T-helper 1 cell (primary cell): ENCODE results near the gene VPS36.
"Not testable (repeated sequence)": the region's sequence is repeated elsewhere in the genome, so short reads cannot be mapped to it uniquely, and the experiment has no call there.

ENCODE experiments used
- DNase-seq, 5 donors: peaks; one replicate each; pipeline ENCODE4 v3.0.0-alpha.2; 2012 to 2020
- total RNA-seq, 4 donors: gene quantifications; one replicate each; lab custom pipeline; 2026; lab: John Stamatoyannopoulos, UW

VPS36 gene, protein sequence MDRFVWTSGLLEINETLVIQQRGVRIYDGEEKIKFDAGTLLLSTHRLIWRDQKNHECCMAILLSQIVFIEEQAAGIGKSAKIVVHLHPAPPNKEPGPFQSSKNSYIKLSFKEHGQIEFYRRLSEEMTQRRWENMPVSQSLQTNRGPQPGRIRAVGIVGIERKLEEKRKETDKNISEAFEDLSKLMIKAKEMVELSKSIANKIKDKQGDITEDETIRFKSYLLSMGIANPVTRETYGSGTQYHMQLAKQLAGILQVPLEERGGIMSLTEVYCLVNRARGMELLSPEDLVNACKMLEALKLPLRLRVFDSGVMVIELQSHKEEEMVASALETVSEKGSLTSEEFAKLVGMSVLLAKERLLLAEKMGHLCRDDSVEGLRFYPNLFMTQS
- 34.7 to 68.5 (median 56.8) reads per million in 4 donors for total RNA-seq

GRCh38 chr13:52450012-52450792 lies at the start of gene VPS36:
Gene VPS36 (minus strand): TSS chr13:52450634. CDS start chr13:52450594, 40 bp downstream.
- DNase-seq = peak; percentile 87 to 94 (median 91)

DNA sequence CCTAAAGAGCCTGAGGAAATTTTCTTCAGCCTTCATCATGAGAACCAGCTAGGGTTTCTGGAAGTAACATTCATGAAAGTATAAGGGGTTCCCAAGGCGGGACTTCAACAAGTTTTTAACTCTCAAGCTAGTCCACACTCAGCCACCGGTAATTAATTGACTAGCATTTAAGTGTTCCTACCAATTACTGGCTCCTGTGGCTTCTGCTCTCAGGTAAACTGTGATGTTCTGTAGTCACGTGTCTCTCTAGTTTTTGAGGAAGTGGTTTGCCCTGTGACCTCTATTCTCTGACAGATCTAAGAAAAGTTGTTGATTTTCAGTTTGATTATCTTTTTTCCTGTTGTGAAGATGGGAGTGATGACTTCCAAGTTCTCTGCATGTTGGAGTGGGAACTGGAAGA lies 47.5 kb upstream of the VPS36 start:
- DNase-seq = not testable (repeated sequence)

DNA sequence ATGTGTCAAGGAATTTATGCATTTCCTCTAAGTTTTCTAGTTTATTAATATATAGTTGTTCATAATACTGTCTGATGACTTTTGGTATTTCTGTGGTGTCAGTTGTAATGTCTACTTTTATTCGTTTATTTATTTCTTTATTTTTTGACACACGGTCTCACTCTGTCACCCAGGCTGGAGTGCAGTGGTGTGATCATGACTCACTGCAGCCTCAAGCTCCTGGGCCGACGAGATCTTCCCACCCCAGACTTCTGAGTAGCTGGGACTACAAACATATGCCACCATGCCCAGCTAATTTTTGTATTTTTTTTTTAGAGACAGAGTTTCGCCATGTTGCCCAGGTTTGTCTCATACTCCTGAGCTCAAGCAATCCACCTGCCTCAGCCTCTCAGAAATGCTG lies 43.8 kb upstream of the VPS36 start:
- DNase-seq = not testable (repeated sequence)

- DNase-seq = not testable (repeated sequence)
Measured at GRCh38 chr13:52491015-52491414, 40.6 kb upstream of the VPS36 start.

DNA sequence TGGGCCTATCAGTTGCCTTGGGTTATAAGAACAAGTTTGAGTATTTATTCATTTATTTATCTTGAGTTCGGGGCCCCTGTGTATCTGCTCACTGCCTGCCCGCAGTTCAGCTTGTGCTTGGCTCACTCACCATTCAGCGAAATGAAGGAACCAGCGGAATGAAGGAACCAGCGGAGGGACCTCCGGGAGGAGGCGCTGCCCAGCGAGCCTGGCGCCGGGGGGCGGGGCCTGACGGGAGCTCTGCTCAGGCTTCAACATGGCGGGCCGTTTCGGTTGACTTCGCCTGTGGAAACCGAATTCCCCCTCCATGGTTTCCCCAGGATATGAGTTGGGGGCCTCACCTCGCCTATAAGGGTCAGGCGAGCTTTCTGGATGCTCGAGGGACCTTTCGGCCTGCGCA lies 38.3 kb upstream of the VPS36 start:
- not testable (repeated sequence) for DNase-seq

DNA sequence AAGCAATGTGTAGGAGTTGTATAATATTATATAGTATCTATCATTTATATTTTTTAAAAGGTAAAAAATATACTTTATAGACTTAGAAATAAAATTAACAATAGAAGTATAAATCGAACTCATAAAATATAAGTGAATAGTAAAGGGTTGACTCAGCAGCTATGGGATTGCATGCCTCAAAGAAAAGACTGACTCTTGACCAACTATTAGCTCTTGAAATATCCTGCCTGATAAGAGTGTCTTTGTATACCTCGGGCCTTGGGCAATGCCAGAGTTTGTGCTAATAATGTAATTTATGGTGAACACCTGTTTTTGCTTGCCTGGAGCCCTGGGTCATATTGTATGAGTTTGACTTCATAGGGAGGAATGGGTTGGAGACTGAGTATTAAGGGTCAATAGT lies 36.6 kb upstream of the VPS36 start:
- not testable (repeated sequence) for DNase-seq

DNA sequence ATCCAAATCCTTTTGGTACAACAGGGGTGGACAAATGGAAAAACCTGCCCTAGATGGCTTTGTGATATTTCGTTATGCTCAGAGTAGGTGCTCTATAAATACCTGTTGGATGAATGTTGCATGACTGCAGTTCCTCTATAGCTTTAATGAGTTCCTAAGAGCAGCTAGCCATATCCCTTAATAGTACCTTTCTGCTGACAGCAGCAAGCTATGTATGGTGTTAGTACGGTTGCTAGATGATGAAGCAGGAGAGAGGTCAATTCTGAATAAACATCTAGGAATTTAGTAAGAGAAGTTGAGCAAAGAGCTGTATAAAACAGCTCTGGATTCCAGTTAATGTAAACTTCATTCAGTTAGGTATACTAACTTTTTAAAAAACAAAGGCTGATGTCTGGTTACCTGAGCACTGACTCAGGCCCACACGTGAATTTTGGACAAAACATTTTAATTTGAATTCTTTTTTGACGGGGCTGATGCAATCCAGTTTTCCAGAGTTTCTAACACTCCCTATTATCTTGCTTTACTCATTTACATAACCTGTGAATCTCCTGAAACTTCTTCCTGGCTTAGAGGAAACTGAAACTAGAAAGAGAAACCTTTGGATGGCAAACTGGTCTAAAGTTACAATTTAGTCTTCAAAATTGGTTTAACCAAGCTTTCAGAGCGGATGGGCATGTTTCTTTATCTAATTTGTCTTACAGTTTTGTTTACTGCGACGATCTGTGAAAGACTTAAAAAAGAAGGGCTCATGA lies 30.4 kb upstream of the VPS36 start:
- DNase-seq = not testable (repeated sequence)

- DNase-seq = not testable (repeated sequence)
Measured at GRCh38 chr13:52468487-52468886, 18.1 kb upstream of the VPS36 start.

DNA sequence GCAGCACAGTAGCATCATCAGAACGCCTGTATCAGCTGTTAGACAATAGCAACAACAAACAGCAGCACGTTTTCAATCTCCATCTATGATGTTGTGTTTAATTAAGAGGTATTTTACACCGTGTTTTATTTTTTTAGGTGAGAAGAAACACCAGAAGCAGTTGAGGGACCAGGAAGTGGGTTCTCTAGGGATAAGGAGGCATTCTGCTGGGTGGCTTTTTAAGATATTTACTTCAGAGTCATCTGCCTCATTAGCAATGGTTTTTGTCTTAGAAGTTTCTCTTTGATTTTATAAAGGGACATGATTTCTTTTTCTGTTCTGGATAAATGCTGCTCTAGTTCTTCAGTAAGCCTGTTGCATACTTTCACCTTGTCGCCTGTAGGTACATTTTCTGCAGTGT lies 13.1 kb upstream of the VPS36 start:
- DNase-seq = no peak

GRCh38 chr13:52461265-52461664 lies 10.8 kb upstream of the VPS36 start:
- DNase-seq = peak in 1 of 5 donors; percentile 28

DNA sequence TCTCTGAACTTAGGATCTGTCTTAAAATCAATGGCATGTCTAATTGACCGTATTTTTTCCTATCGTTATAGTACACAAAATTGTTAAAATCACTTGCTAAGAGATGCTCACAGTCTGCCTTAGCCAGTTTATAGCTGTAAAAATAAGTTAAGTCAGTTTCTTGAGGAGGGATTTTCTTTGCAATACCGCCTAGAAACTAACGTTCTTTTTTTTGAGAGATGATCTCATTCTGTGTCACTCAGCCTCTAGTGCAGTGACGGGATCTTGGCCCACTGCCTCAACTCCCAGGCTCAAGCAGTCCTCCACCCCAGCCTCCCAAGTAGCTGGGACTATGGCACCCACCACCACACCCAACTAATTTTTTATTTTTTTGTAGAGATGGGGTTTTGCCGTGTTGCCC lies 9.2 kb upstream of the VPS36 start:
- no peak for DNase-seq

GRCh38 chr13:52455677-52456041 lies 5.2 kb upstream of the VPS36 start:
- DNase-seq = peak; percentile 58 to 80 (median 73)

- peak; percentile 81 to 97 (median 90) for DNase-seq
Measured at GRCh38 chr13:52454820-52455676, 4.6 kb upstream of the VPS36 start, which contains the start of gene CKAP2. Gene CKAP2 (plus strand): TSS chr13:52455478. CDS start chr13:52455557, 79 bp downstream.

GRCh38 chr13:52454459-52454819 lies 4.0 kb upstream of the VPS36 start:
- peak in 2 of 5 donors; percentile 15 to 29 for DNase-seq

GRCh38 chr13:52452470-52452869 lies 2.0 kb upstream of the VPS36 start:
- DNase-seq = no peak

GRCh38 chr13:52451135-52451804 lies 836 bp upstream of the VPS36 start:
- DNase-seq = no peak

DNA sequence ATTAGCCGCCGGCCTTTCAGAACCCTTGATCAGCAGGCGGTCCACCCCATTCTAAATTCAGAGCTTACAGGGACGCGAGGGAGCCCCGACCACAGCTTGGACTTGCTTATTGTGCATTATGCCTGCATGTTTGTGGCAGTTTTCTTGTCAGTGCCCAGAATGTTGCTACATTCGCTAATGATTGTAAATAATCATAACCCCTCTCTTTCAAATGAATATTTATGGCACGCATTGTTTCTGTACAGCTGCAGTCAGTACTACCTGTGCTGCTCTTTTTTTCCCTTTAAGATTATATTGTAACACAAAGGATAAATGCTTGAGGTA lies 321 bp upstream of the VPS36 start:
- DNase-seq = no peak

DNA sequence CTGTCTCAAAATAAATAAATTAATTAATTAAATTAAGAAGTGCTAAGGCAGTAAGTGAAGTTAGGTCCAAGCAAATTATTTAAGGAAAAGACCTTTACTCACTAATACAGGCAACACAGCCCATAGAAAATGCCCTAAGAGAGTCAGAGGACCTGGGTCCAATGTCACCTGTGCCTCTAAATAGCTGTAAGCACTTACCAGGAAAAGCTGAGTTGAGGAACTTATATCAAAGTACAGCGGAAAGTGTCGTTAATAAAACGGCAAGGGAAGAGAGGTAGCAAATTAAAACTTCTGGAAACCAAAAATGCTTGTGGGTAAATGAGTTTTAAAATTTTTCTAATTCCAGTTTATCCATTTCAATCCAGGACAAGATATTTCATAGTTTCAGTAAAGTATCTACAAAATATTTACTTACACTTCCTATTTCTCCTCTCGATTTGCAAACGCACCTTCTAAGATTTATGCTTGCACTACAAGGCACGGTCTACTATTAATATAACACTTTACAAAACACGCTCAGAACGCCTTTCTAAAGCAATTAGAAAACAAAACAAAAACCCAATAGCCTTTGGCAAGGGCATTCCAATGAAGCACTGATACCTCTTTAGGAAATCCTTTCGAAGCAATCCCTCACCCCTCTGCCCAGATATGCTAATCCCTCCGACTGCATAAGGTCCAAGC lies 963 bp downstream of the VPS36 start:
- DNase-seq = no peak

- DNase-seq = no peak
Measured at GRCh38 chr13:52447815-52448552, 2.5 kb downstream of the VPS36 start.

DNA sequence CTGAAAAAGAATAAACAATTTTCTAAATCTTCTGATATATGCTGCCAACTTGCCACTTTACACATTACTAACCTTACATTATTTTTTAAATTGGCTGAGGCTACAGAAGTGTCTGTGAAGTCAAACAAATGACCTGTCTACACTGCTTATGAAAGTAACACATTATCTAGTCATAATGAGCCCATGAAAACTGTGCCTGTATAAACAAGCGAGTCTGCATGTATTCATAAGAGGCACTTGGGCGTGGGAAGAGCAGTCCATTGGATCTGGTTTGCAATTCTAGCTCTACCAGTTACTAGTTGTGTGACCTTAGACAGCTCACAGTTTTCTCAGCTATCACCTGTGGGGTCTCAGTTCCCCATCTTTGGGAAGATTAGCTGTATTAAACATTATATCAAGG lies 3.1 kb downstream of the VPS36 start:
- DNase-seq = peak in 1 of 5 donors; percentile 24
